Pancreas (tissue), 10 donors: ENCODE measurements around the gene SDK1. TPM values are rescaled to one million over a fixed set of nuclear protein-coding genes. Genes with fewer than 3 reads are reported as not detected.

Source experiments
- ATAC-seq, 4 donors: fragments of 200-7000 bp; cut with Tn5 transposase; one replicate each; pipeline versions ENCODE4 v1.8.0 to v1.9.1; 2020; ENCODE audit warnings: mild to moderate bottlenecking in 4 of 4, moderate library complexity in 4 of 4
- DNase-seq, 6 donors: peaks; one replicate each; pipeline ENCODE4 v3.0.0-alpha.2; 2020
- FAIRE-seq: peaks from 2 replicates; lab custom pipeline; 2012; peaks lifted over from hg19 to GRCh38; lab: Jason Lieb, UNC
- H3K27ac ChIP-seq, 4 donors: fragments of 200-600 bp; sonication (generic); 1 replicate in 3 of 4; 2 replicates in 1 of 4; pipeline versions ENCODE4 v1.5.0 to v1.8.0; 2020
- H3K27me3 ChIP-seq, 4 donors: fragments of 200-600 bp; one replicate each; pipeline ENCODE4 v1.8.0; 2021
- H3K36me3 ChIP-seq, 3 donors: fragments of 200-600 bp; sonication (generic) in 1 of 3; one replicate each; pipeline versions ENCODE4 v1.5.0 to v1.8.0; 2020 to 2021
- H3K4me1 ChIP-seq, 3 donors: fragments of 200-600 bp; one replicate each; pipeline ENCODE4 v1.8.0; 2021
- H3K4me3 ChIP-seq, 4 donors: fragments of 200-600 bp; sonication (generic) in 2 of 4; one replicate each; pipeline versions ENCODE4 v1.5.0 to v1.8.0; 2020 to 2021
- H3K9me3 ChIP-seq, 4 donors: fragments of 200-600 bp; one replicate each; pipeline ENCODE4 v1.8.0; 2021
- WGBS, 2 donors: extraction: QIAGEN DNeasy Blood & Tissue Kit; methylation state at CpG; one replicate each; pipeline ENCODE4 v1.1.7; 2013; 5-methylcytosine and 5-hydroxymethylcytosine counted together
- intact Hi-C, 3 donors: fragments of 100-400 bp; cut with DNase I; formaldehyde crosslinking; loops; one replicate each; pipeline versions ENCODE4 v1.11.1 to v1.14.2; 2022
- polyA plus RNA-seq, 2 donors: library from polyadenylated mRNA; stranded (reverse); fragments of 200-250 nt; gene quantifications; one replicate each; pipeline ENCODE4 v1.2.3, GENCODE V29; 2013
- total RNA-seq, 6 donors: library from RNA; stranded (reverse); fragmentation: NEBNext Ultra II Directional in 4 of 6; extraction: Animal tissue kit (Norgen Biotek cat#: 25700) in 4 of 6; gene quantifications; one replicate each; pipeline versions ENCODE4 v1.2.1 to v1.2.4, GENCODE V29; 2021 to 2023
- TF ChIP-seq, protein P1 (sequence below), 4 donors: fragments of 200-600 bp; sonication (generic) in 3 of 4; IDR thresholded peaks; one replicate each; pipeline versions ENCODE4 v1.5.0 to v1.8.0; 2021; ENCODE audit warnings: antibody characterized with exemption in 4 of 4
- donor health status: healthy with polysubstance abuse.
- donor health status: DM: no; HTN: no; CAD: no; lungs with moderate emphysema.
- donor health status: DM: no; HTN: no; CAD: no.
- donor health status: control.
- donor health status: control.
- donor health status: Bipolar disorder and iron deficiency.
- donor health status: DM: yes; HTN: yes; CAD: no.
- donor health status: DM: no; HTN: no; CAD: no.
- donor health status: DM: no; HTN: no; CAD: no.
- donor health status: DM: yes; HTN: yes; CAD: no.

Gene SDK1
- total and polyA plus RNA-seq, 8 donors: 10.8 to 30.8 (median 19.8) TPM

DNA sequence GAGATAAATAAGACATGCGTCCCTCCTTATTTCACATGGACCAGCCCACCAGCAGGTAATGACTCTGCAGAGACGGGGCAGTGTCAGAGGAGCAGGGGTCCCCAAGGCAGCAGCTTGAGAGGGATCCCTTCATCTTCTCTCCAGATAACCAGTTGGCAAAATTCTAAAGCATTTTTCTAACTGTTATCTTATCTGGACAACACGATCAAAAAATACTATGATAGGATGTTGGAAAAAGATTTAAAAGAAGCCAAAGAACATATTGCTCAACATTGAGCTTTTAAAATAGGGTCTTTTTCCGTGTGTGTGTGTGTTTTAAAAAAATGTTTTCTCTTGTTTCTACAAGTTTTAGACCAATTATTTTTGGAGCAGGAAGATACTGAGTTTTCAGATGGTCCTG is 641.2 kb downstream of the SDK1 start:
- intact Hi-C loops: no loop called here
- Histone ChIP-seq H3K36me3 (no peaks in the 10 kb centered on the region), H3K27ac (no peak overlapping the region), H3K4me3 (no peak overlapping the region), H3K4me1 (no peaks in the 10 kb centered on the region), H3K9me3 (no peaks in the 10 kb centered on the region), H3K27me3 (no peaks in the 10 kb centered on the region)
- 56 to 64% methylated on average over 4 of the region's 4 CpGs for WGBS, 2 donors
- FAIRE-seq (no peak), ATAC-seq (no peak), DNase-seq (no peak)
- TF ChIP-seq, protein P1, sequence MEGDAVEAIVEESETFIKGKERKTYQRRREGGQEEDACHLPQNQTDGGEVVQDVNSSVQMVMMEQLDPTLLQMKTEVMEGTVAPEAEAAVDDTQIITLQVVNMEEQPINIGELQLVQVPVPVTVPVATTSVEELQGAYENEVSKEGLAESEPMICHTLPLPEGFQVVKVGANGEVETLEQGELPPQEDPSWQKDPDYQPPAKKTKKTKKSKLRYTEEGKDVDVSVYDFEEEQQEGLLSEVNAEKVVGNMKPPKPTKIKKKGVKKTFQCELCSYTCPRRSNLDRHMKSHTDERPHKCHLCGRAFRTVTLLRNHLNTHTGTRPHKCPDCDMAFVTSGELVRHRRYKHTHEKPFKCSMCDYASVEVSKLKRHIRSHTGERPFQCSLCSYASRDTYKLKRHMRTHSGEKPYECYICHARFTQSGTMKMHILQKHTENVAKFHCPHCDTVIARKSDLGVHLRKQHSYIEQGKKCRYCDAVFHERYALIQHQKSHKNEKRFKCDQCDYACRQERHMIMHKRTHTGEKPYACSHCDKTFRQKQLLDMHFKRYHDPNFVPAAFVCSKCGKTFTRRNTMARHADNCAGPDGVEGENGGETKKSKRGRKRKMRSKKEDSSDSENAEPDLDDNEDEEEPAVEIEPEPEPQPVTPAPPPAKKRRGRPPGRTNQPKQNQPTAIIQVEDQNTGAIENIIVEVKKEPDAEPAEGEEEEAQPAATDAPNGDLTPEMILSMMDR (IDR thresholded peaks at IDR 0.05): no peak

DNA sequence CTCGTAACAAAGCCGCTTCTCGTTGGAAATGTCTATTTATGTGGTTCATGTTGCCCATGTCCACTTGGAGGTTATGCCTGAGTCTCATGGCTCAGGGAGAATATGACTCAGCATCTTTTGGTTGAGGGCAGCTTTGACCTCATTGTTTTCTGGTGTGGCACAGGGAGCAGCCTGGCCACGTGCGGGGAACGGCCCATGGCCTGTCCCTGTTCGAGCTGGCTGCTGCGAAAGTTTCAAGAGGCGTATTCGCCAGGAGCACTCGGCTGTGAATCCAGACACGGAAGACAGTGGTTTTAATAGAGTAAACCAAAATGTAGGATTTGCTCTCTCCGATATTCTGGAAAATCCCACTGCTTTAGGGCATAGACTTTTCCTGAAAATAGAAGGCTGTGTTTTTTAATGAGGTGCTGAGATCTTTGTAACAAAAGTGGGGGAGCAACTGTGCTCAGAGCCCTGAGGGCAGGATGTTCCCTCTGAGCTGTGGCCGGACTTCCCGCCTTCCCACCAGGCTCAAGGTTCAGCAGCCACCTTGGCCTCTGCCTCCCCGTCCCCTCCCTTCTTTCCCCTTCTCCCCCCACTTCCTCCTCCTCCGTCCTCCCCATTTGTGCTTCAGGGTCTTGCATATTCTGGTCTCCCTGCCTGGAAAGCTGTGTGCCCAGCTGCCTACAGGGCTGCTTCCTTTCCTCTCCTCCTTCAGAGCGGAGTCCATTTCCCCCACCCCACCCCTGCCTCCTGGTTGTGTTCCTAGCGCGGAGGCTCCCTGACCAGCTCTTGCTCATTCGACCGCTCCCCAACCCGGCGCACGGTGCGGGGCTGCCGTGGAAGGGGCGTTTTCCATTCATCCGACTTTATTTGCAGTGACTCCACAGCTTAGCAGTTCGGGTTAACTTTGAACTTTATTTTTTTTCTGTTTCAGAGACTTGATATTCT is 642.0 kb downstream of the SDK1 start:
- intact Hi-C loops: no loop called here
- ATAC-seq (peak in 3 of 4 donors; percentile 26 to 37 (median 36)), DNase-seq (no peak), FAIRE-seq (no peak)
- Histone ChIP-seq H3K9me3 (no peaks in the 10 kb centered on the region), H3K4me3 (no peak overlapping the region), H3K4me1 (no peaks in the 10 kb centered on the region), H3K36me3 (no peaks in the 10 kb centered on the region), H3K27ac (no peak overlapping the region), H3K27me3 (no peaks in the 10 kb centered on the region)
- TF ChIP-seq, protein P1 (IDR thresholded peaks at IDR 0.05): no peak
- 84 to 89% methylated on average over 28 to 30 of the region's 30 CpGs for WGBS, 2 donors

DNA sequence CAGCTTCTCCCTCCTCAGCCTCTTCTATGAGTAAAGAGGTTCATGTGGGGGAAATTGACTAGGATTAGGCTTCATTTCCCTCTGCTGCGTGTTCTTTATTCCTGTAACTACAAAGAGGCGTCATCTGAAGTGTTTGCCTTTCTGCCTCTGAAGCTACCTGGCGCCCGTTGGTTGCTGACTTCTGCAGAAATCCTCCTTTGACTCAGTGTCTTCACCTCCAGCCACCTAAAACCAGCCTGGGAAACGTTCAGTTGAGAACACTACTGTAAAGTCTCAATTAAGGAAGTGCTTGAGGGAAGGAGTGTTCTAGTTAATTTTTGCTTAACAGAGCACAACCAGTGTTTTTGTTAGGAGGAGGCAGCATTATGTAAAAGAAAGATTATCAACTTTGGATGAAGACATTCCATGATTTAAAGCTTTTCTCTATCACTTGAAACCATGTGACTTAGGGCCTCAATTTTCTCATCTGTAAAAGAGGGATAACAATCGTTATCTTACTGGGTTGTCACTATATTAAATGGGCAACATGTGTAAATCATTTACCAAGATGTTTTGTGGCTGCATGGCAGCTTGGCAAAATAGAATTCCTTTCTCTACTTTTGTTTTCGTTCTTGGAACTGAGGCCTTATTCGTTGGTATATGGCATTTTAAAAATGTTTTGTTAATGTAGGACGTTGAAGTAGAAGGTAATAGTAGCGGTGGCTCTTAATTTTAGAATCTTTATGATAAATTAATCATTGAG is 642.9 kb downstream of the SDK1 start:
- Histone ChIP-seq H3K9me3 (no peaks in the 10 kb centered on the region), H3K4me1 (no peaks in the 10 kb centered on the region), H3K27me3 (no peaks in the 10 kb centered on the region), H3K4me3 (no peak overlapping the region), H3K27ac (no peak overlapping the region), H3K36me3 (no peaks in the 10 kb centered on the region)
- intact Hi-C loops: no loop called here
- DNase-seq (no peak), ATAC-seq (peak in 3 of 4 donors; percentile 43 to 70 (median 54)), FAIRE-seq (no peak)
- TF ChIP-seq, protein P1 (IDR thresholded peaks at IDR 0.05): no peak
- 63 to 67% methylated on average over 10 of the region's 10 CpGs for WGBS, 2 donors

DNA sequence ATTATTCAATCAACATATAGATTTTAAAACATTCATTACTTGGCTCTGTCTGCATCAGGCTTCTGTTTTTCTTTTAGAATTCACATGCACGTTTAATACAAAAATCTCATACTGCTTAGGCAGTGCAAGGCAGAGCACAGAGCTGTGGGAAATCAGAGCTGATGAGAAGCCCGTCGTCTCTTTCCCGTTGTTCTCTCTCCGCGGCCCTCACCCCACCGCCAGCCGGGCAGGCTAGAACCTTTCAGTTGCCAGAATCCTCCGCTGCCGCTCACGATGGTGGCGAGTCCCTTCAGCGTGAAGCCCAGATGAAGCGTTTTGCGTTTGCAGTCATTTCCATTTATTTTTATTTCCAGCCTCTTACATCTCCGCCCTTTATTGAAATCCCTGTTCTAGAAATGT is 648.2 kb downstream of the SDK1 start:
- no peaks in the 10 kb centered on the region for H3K36me3 ChIP-seq
- H3K4me1 ChIP-seq: no peaks in the 10 kb centered on the region
- no peak overlapping the region for H3K4me3 ChIP-seq
- TF ChIP-seq, protein P1 (IDR thresholded peaks at IDR 0.05): no peak
- ATAC-seq (no peak), DNase-seq (no peak), FAIRE-seq (no peak)
- 84 to 87% methylated on average over 16 of the region's 16 CpGs for WGBS, 2 donors
- no peak overlapping the region for H3K27ac ChIP-seq
- no peaks in the 10 kb centered on the region for H3K9me3 ChIP-seq
- H3K27me3 ChIP-seq: no peaks in the 10 kb centered on the region
- intact Hi-C loops: no loop called here
